ENCODE measurements around the gene KHDC4.

Gene KHDC4

GRCh38 chr1:155968670-155969069, 34.5 kb upstream of the KHDC4 start:
- no peak for DNase-seq

- DNase-seq, result no peak
Observed at GRCh38 chr1:155968051-155968400, 33.8 kb upstream of the KHDC4 start.

- DNase-seq, result peak; percentile 26
Observed at GRCh38 chr1:155967341-155968050, 33.3 kb upstream of the KHDC4 start.

- no peak for DNase-seq
Observed at GRCh38 chr1:155966750-155967149, 32.5 kb upstream of the KHDC4 start.

GRCh38 chr1:155966135-155966534, 31.9 kb upstream of the KHDC4 start:
- DNase-seq, result no peak

GRCh38 chr1:155964193-155964592, 30.0 kb upstream of the KHDC4 start:
- no peak for DNase-seq

GRCh38 chr1:155962599-155963211, 28.5 kb upstream of the KHDC4 start:
- no peak for DNase-seq

- DNase-seq, result no peak
Observed at GRCh38 chr1:155961937-155962336, 27.7 kb upstream of the KHDC4 start.

- DNase-seq, result no peak
Observed at GRCh38 chr1:155960081-155960745, 26.0 kb upstream of the KHDC4 start.

- no peak for DNase-seq
Observed at GRCh38 chr1:155957411-155957915, 23.2 kb upstream of the KHDC4 start.

GRCh38 chr1:155954645-155955044, 20.4 kb upstream of the KHDC4 start:
- no peak for DNase-seq

- no peak for DNase-seq
Observed at GRCh38 chr1:155952505-155952890, 18.3 kb upstream of the KHDC4 start.

- no peak for DNase-seq
Observed at GRCh38 chr1:155951753-155952504, 17.7 kb upstream of the KHDC4 start.

GRCh38 chr1:155950829-155951228, 16.6 kb upstream of the KHDC4 start:
- no peak for DNase-seq

- no peak for DNase-seq
Observed at GRCh38 chr1:155947741-155948140, 13.5 kb upstream of the KHDC4 start.

GRCh38 chr1:155947292-155947691, 13.1 kb upstream of the KHDC4 start:
- DNase-seq, result no peak

GRCh38 chr1:155946633-155947219, 12.5 kb upstream of the KHDC4 start:
- no peak for DNase-seq

GRCh38 chr1:155944444-155944799, 10.2 kb upstream of the KHDC4 start:
- no peak for DNase-seq

GRCh38 chr1:155942578-155943141, 8.4 kb upstream of the KHDC4 start:
- no peak for DNase-seq

- no peak for DNase-seq
Observed at GRCh38 chr1:155941845-155942531, 7.8 kb upstream of the KHDC4 start.

GRCh38 chr1:155940993-155941844, 7.0 kb upstream of the KHDC4 start, which contains the start of gene RXFP4:
Gene RXFP4, plus strand, starts transcription at chr1:155941638. Its CDS starts 72 bp downstream, at chr1:155941710.
- peak; percentile 50 for DNase-seq

Data from DMS153 (cell line).